ENCODE measurements around the gene USP40.

Gene USP40

GRCh38 chr2:233440314-233440713 is 126.3 kb downstream of the USP40 start:
- DNase-seq: no peak

GRCh38 chr2:233439191-233439590 is 127.4 kb downstream of the USP40 start:
- DNase-seq: no peak

GRCh38 chr2:233438573-233439147 is 127.9 kb downstream of the USP40 start:
- no peak for DNase-seq

GRCh38 chr2:233437439-233437955 is 129.1 kb downstream of the USP40 start:
- no peak for DNase-seq

GRCh38 chr2:233436691-233437438 is 129.7 kb downstream of the USP40 start:
- no peak for DNase-seq

GRCh38 chr2:233436191-233436581 is 130.4 kb downstream of the USP40 start:
- DNase-seq: no peak

- no peak for DNase-seq
Observed at GRCh38 chr2:233435436-233436190, 131.0 kb downstream of the USP40 start.

- no peak for DNase-seq
Observed at GRCh38 chr2:233434666-233435330, 131.8 kb downstream of the USP40 start.

- no peak for DNase-seq
Observed at GRCh38 chr2:233433794-233434193, 132.8 kb downstream of the USP40 start.

GRCh38 chr2:233433029-233433428 is 133.6 kb downstream of the USP40 start:
- DNase-seq: no peak

- DNase-seq: no peak
Observed at GRCh38 chr2:233430651-233431050, 135.9 kb downstream of the USP40 start.

GRCh38 chr2:233430081-233430480 is 136.5 kb downstream of the USP40 start:
- peak in 1 of 2 experiments; percentile 19 for DNase-seq

- no peak for DNase-seq
Observed at GRCh38 chr2:233429175-233429897, 137.2 kb downstream of the USP40 start.

GRCh38 chr2:233428438-233428837 is 138.1 kb downstream of the USP40 start:
- no peak for DNase-seq

GRCh38 chr2:233428008-233428407 is 138.6 kb downstream of the USP40 start:
- DNase-seq: no peak

GRCh38 chr2:233426619-233427342 is 139.8 kb downstream of the USP40 start:
- DNase-seq: peak; percentile 52 to 70
